Brain microvascular endothelial cell (primary cell): ENCODE data around the gene MET.

Experiments used
- DNase-seq: peaks from one replicate; pipeline ENCODE4 v3.0.0-alpha.2; 2020
- H3K27ac ChIP-seq: fragments of 250-450 bp; sonication (Bioruptor Pico); 2 replicates; pipeline ENCODE4 v1.5.1; 2020; ENCODE audit warnings: mild to moderate bottlenecking, moderate library complexity
- H3K27me3 ChIP-seq: fragments of 250-450 bp; sonication (Bioruptor Pico); replicated peaks from 2 replicates; pipeline ENCODE4 v1.5.1; 2020; ENCODE audit warnings: mild to moderate bottlenecking
- H3K36me3 ChIP-seq: fragments of 250-450 bp; sonication (Bioruptor Pico); replicated peaks from 2 replicates; pipeline ENCODE4 v1.5.1; 2020; ENCODE audit warnings: mild to moderate bottlenecking
- H3K4me3 ChIP-seq: 2 replicates; pipeline ENCODE4 v1.5.1; 2011; ENCODE audit warnings: low read depth, mild to moderate bottlenecking, control low read depth, low read length, moderate library complexity
- in situ Hi-C: cut with HindIII; loops from 2 replicates; pipeline ENCODE4 v1.10.0; 2017; ENCODE audit warnings: low sequenced_read_pairs, low pct_ligation_motif_present
- TF ChIP-seq, protein P1 (sequence below): IDR thresholded peaks from 2 replicates; pipeline ENCODE4 v1.5.1; 2011; ENCODE audit warnings: low read depth, mild to moderate bottlenecking, moderate library complexity, low read length, control low read depth, inconsistent platforms; ENCODE audit errors: missing control alignments

MET gene

DNA sequence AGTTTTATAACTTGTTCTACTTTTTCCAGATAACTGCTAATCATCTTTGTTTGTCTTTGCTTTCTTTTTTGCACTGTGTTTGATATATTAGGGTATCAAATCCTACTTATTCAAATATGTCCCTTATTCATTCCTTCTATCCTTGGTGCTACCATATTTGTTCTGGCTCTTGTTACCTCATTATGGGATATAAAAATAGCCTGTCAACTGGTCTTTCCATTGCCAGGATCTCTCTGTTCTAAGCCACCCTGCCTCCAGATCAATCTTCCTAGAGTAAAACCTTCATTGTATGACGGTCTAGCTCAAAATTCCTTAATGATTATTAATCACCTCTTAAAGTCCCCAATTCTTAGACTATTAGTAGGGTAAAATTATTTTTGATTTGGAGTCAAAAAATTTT lies 25.2 kb downstream of the MET start:
- Histone ChIP-seq H3K4me3 (no peak overlapping the region), H3K27me3 (no peaks in the 10 kb centered on the region), H3K36me3 (no peaks in the 10 kb centered on the region), H3K27ac (no peak overlapping the region)
- TF ChIP-seq, protein P1, sequence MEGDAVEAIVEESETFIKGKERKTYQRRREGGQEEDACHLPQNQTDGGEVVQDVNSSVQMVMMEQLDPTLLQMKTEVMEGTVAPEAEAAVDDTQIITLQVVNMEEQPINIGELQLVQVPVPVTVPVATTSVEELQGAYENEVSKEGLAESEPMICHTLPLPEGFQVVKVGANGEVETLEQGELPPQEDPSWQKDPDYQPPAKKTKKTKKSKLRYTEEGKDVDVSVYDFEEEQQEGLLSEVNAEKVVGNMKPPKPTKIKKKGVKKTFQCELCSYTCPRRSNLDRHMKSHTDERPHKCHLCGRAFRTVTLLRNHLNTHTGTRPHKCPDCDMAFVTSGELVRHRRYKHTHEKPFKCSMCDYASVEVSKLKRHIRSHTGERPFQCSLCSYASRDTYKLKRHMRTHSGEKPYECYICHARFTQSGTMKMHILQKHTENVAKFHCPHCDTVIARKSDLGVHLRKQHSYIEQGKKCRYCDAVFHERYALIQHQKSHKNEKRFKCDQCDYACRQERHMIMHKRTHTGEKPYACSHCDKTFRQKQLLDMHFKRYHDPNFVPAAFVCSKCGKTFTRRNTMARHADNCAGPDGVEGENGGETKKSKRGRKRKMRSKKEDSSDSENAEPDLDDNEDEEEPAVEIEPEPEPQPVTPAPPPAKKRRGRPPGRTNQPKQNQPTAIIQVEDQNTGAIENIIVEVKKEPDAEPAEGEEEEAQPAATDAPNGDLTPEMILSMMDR: no peak
- in situ Hi-C loops: no loop called here
- DNase-seq: no peak

- TF ChIP-seq, protein P1: no peak
- Histone ChIP-seq H3K27me3 (no peaks in the 10 kb centered on the region), H3K27ac (no peak overlapping the region), H3K4me3 (no peak overlapping the region), H3K36me3 (no peaks in the 10 kb centered on the region)
- no peak for DNase-seq
- in situ Hi-C loops: no loop called here
Measured at GRCh38 chr7:116697761-116698160, 25.8 kb downstream of the MET start.

DNA sequence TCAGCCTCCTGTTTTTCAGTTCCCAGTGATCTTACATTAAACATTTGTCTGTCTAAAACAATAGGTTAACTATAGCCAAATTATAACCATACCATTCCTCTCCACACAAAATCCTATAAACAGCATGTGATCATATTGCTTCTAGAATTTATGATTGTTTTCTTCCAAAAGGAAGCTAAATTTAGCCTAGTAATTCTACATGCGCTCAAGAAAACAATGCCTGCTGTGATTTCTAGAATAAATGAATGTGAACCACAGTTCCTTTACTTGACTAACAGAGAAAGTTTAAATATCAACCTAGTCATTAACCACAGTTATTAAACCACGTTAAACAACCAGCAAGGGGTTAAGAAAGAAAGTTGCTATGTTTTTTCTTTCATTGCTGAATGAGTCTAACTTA lies 26.4 kb downstream of the MET start:
- H3K36me3 ChIP-seq: no peaks in the 10 kb centered on the region
- H3K27me3 ChIP-seq: no peaks in the 10 kb centered on the region
- no peak for DNase-seq
- H3K27ac ChIP-seq: no peak overlapping the region
- no peak overlapping the region for H3K4me3 ChIP-seq
- in situ Hi-C loops: no loop called here
- TF ChIP-seq, protein P1: no peak

DNA sequence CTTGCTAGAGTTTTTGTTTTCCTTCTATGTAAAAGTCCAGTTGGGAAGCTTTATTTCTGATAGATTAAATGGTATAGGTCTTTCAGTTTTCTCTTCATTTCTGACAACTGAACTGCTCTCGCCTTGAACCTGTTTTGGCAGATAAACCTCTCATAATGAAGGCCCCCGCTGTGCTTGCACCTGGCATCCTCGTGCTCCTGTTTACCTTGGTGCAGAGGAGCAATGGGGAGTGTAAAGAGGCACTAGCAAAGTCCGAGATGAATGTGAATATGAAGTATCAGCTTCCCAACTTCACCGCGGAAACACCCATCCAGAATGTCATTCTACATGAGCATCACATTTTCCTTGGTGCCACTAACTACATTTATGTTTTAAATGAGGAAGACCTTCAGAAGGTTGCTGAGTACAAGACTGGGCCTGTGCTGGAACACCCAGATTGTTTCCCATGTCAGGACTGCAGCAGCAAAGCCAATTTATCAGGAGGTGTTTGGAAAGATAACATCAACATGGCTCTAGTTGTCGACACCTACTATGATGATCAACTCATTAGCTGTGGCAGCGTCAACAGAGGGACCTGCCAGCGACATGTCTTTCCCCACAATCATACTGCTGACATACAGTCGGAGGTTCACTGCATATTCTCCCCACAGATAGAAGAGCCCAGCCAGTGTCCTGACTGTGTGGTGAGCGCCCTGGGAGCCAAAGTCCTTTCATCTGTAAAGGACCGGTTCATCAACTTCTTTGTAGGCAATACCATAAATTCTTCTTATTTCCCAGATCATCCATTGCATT lies 27.1 kb downstream of the MET start:
- no peaks in the 10 kb centered on the region for H3K36me3 ChIP-seq

GRCh38 chr7:116699722-116700120 lies 27.7 kb downstream of the MET start:
- Histone ChIP-seq H3K27ac (no peak overlapping the region), H3K36me3 (no peaks in the 10 kb centered on the region), H3K27me3 (no peaks in the 10 kb centered on the region), H3K4me3 (no peak overlapping the region)
- TF ChIP-seq, protein P1: no peak
- in situ Hi-C loops: no loop called here
- no peak for DNase-seq

More for the DNA sequence above, 27.1 kb downstream of the MET start:
- Histone ChIP-seq H3K4me3 (no peak overlapping the region), H3K27ac (no peak overlapping the region), H3K27me3 (no peaks in the 10 kb centered on the region)
- TF ChIP-seq, protein P1: no peak
- in situ Hi-C loops: no loop called here
- DNase-seq: no peak
